HG03457 (cell line): ENCODE measurements around the gene FAM76A.

Experiments used
- ATAC-seq: cut with Tn5 transposase; IDR thresholded peaks from one replicate; pipeline ENCODE4 v1.9.1; 2021; ENCODE audit warnings: moderate number of reproducible peaks; ENCODE audit not compliant: unreplicated experiment

Gene FAM76A

DNA sequence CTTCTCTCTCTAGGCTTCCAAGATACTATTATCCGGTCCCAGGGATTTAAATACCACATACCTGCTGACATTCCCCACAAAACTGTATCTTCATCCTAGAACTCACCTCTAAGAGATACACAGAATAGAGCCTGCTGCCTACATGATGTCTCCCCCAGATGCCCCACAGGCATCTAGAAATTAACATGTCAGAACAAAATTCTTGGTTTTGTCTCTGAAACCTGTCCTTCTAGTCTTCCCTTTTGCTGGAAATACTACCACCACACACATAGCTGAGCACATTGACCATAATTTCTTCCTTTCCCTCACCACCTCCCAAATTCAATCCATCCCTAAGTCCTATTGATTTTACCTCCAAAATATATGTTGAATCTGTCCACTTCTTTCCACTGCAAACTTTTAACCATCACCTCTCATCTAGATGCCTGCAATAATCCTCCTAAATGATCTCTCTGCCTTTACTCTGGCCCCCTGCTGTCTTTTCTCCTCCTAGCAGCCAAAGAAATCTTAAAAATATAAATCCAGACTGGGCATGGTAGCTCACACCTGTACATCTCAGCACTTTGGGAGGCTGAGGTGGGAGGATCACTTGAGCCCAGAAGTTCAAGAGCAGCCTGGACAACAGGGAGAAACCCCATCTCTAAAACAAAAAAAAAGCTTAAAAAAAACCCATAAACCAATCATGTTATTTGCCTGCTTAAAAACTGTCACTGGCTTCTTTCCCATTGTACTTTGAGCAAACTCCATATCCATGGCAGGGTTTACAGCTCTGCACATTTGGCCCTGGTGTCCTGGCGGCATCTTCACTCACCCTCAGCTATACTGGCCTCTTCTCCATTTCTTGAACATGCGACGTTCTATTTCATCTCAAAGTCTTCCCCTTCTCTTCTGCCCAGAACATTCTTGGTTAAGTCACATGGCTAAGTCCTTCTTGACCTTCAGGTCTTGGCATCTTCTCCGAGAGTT lies 6.2 kb upstream of the FAM76A start:
- ATAC-seq: no peak

GRCh38 chr1:27724961-27725373 lies 794 bp upstream of the FAM76A start:
- no peak for ATAC-seq

DNA sequence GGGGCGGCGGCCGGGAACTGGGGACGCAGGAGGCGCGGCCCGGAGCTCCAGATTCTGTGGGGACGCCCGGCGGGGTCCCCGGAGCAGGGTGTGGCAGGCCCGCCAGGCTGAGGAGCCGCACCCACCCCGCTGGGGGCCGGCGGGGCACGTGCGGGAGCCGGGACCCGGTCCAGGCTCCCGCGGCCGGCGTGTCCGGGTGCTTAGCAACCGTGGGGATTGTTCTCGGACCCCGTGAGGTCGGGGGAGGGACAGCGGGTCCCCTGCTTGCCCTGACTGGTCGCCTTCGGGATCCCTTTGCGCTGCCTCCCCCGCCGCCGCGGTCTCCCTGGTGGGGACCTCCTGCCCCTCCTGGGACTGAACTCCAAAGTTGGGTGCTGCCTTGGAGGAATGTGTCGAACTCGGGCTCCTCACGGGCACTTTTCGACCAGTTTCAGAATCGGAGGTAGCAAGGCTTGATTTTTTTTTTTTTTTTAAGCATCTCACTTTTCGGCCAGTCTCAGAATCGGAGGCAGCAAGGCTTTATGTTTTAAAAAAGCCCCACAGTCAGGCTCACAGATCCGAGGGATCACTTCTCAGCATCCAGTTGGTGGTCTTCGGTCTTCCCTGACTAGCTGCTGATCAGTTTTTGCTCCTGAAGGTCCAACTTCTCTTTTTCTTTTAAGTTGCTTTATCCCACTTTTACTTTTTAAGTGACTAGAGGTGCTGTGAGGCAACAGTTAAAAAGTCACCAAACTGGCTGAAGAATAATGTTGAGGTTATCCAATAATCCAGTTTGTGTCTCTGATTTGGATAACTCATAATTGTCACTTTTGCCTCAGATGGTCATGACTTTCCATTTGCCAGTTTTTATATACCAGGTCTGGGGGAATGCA lies 648 bp downstream of the FAM76A start:
- ATAC-seq: peak; percentile 22

- no peak for ATAC-seq
Measured at GRCh38 chr1:27727126-27727525, 1.4 kb downstream of the FAM76A start.

DNA sequence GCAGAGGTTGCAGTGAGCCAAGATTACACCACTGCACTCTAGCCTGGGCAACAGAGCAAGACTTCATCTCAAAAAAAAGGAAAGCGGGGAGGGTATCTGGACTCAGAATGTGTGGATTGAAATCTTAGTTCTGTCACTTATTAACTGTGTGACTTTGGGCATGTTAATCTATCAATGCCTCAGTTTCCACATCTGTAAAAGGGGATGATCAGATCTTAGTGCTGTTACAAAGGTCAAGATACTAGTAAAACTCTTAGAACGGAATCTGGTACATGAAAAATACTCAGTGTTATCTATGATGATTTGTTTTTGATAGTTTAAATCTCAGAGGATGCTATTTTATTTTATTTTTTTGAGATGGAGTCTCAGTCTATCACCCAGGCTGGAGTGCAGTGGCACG lies 10.5 kb downstream of the FAM76A start:
- ATAC-seq: no peak

- ATAC-seq: no peak
Measured at GRCh38 chr1:27741121-27741520, 15.4 kb downstream of the FAM76A start.

- ATAC-seq: no peak
Measured at GRCh38 chr1:27744556-27744955, 18.8 kb downstream of the FAM76A start.

- no peak for ATAC-seq
Measured at GRCh38 chr1:27745466-27745865, 19.7 kb downstream of the FAM76A start.

- no peak for ATAC-seq
Measured at GRCh38 chr1:27752360-27752759, 26.6 kb downstream of the FAM76A start.

- ATAC-seq: no peak
Measured at GRCh38 chr1:27755286-27755685, 29.5 kb downstream of the FAM76A start.

GRCh38 chr1:27755865-27756264 lies 30.1 kb downstream of the FAM76A start:
- ATAC-seq: no peak

- ATAC-seq: no peak
Measured at GRCh38 chr1:27759236-27759635, 33.5 kb downstream of the FAM76A start.

GRCh38 chr1:27760426-27760825 lies 34.7 kb downstream of the FAM76A start:
- ATAC-seq: no peak

GRCh38 chr1:27762033-27762432 lies 36.3 kb downstream of the FAM76A start:
- ATAC-seq: no peak

- ATAC-seq: no peak
Measured at GRCh38 chr1:27763358-27763757, 37.6 kb downstream of the FAM76A start.

- no peak for ATAC-seq
Measured at GRCh38 chr1:27770293-27770830, 44.6 kb downstream of the FAM76A start.

- ATAC-seq: no peak
Measured at GRCh38 chr1:27772036-27772931, 46.5 kb downstream of the FAM76A start.

- peak; percentile 88 for ATAC-seq
Measured at GRCh38 chr1:27772932-27773825, 47.4 kb downstream of the FAM76A start, which contains the start of gene STX12. STX12 (plus strand) TSS chr1:27773219; CDS start chr1:27773308, 89 bp downstream.

- ATAC-seq: peak; percentile 8
Measured at GRCh38 chr1:27773826-27774445, 48.2 kb downstream of the FAM76A start.
